ENCODE measurements around the gene KRTAP4-4. TPM values are rescaled to one million over a fixed set of nuclear protein-coding genes. Genes with fewer than 3 reads are reported as not detected.

Gene KRTAP4-4
- total RNA-seq, 1 donor from 2014 or later, result not detected

- intact Hi-C loops (cut with micrococcal nuclease), result no loop called here
These were observed 49.2 kb downstream of the KRTAP4-4 start for GRCh38 chr17:41111151-41111885.

Other genes with a start within 250 kb of the KRTAP4-4 start
- not detected in 2 replicates for gene KRT23, start 223.1 kb downstream of the KRTAP4-4 start, total RNA-seq
- not detected in 2 replicates for gene KRT39, start 193.8 kb downstream of the KRTAP4-4 start, total RNA-seq
- gene KRT40, start 176.4 kb downstream of the KRTAP4-4 start, total RNA-seq, result not detected in 2 replicates
- gene KRTAP3-3, start 166.6 kb downstream of the KRTAP4-4 start, total RNA-seq, result not detected in 2 replicates
- not detected in 2 replicates for gene KRTAP3-2, start 160.8 kb downstream of the KRTAP4-4 start, total RNA-seq
- gene KRTAP3-1, start 151.6 kb downstream of the KRTAP4-4 start, total RNA-seq, result not detected in 2 replicates
- not detected in 2 replicates for gene KRTAP1-5, start 133.5 kb downstream of the KRTAP4-4 start, total RNA-seq
- not detected in 2 replicates for gene KRTAP1-4, start 130.6 kb downstream of the KRTAP4-4 start, total RNA-seq
- gene KRTAP1-3, start 125.9 kb downstream of the KRTAP4-4 start, total RNA-seq, result not detected in 2 replicates
- not detected in 2 replicates for gene KRTAP1-1, start 119.3 kb downstream of the KRTAP4-4 start, total RNA-seq
- not detected in 2 replicates for gene KRTAP2-1, start 113.4 kb downstream of the KRTAP4-4 start, total RNA-seq
- not detected in 2 replicates for gene KRTAP2-2, start 105.5 kb downstream of the KRTAP4-4 start, total RNA-seq
- gene KRTAP2-3, start 100.6 kb downstream of the KRTAP4-4 start, total RNA-seq, result not detected in 2 replicates
- gene KRTAP2-4, start 94.9 kb downstream of the KRTAP4-4 start, total RNA-seq, result not detected in 2 replicates
- gene KRTAP4-7, start 76.6 kb downstream of the KRTAP4-4 start, total RNA-seq, result not detected in 2 replicates
- gene KRTAP4-8, start 62.6 kb downstream of the KRTAP4-4 start, total RNA-seq, result not detected in 2 replicates
- gene KRTAP4-16, start 58.5 kb downstream of the KRTAP4-4 start, total RNA-seq, result not detected in 2 replicates
- gene KRTAP4-9, start 55.4 kb downstream of the KRTAP4-4 start, total RNA-seq, result not detected in 2 replicates
- not detected in 2 replicates for gene KRTAP4-11, start 42.4 kb downstream of the KRTAP4-4 start, total RNA-seq
- gene KRTAP4-12, start 36.6 kb downstream of the KRTAP4-4 start, total RNA-seq, result not detected in 2 replicates
- not detected in 2 replicates for gene KRTAP4-6, start 20.2 kb downstream of the KRTAP4-4 start, total RNA-seq
- not detected in 2 replicates for gene KRTAP4-5, start 10.9 kb downstream of the KRTAP4-4 start, total RNA-seq
- not detected in 2 replicates for gene KRTAP4-3, start 7.5 kb upstream of the KRTAP4-4 start, total RNA-seq
- gene KRTAP4-2, start 17.5 kb upstream of the KRTAP4-4 start, total RNA-seq, result not detected in 2 replicates
- not detected in 2 replicates for gene KRTAP4-1, start 24.2 kb upstream of the KRTAP4-4 start, total RNA-seq
- not detected in 2 replicates for gene KRTAP9-1, start 29.1 kb upstream of the KRTAP4-4 start, total RNA-seq
- gene KRTAP9-2, start 65.9 kb upstream of the KRTAP4-4 start, total RNA-seq, result not detected in 2 replicates
- not detected in 2 replicates for gene KRTAP9-3, start 71.7 kb upstream of the KRTAP4-4 start, total RNA-seq
- gene KRTAP9-8, start 77.3 kb upstream of the KRTAP4-4 start, total RNA-seq, result not detected in 2 replicates
- not detected in 2 replicates for gene KRTAP9-4, start 88.9 kb upstream of the KRTAP4-4 start, total RNA-seq
- not detected in 2 replicates for gene KRTAP9-9, start 94.6 kb upstream of the KRTAP4-4 start, total RNA-seq
- not detected in 2 replicates for gene KRTAP9-6, start 104.6 kb upstream of the KRTAP4-4 start, total RNA-seq
- not detected in 2 replicates for gene KRTAP9-7, start 115.0 kb upstream of the KRTAP4-4 start, total RNA-seq
- not detected in 2 replicates for gene KRTAP29-1, start 142.1 kb upstream of the KRTAP4-4 start, total RNA-seq
- gene KRTAP16-1, start 148.6 kb upstream of the KRTAP4-4 start, total RNA-seq, result not detected in 2 replicates
- not detected in 2 replicates for gene KRTAP17-1, start 155.0 kb upstream of the KRTAP4-4 start, total RNA-seq
- gene KRT33A, start 190.1 kb upstream of the KRTAP4-4 start, total RNA-seq, result not detected in 2 replicates
- not detected in 2 replicates for gene KRT33B, start 209.1 kb upstream of the KRTAP4-4 start, total RNA-seq
- gene KRT34, start 221.6 kb upstream of the KRTAP4-4 start, total RNA-seq, result not detected in 2 replicates
- not detected in 2 replicates for gene KRT31, start 236.9 kb upstream of the KRTAP4-4 start, total RNA-seq

All from T-helper 2 cell treated with Interferon-gamma antibody and Interleukin-4, amounts not matched to agents 100 ng/mL and 5 ng/mL, for 36 hours (primary cell).